Lower leg skin (tissue), 4 donors: ENCODE data around the gene CCDC106. TPM values are rescaled to one million over a fixed set of nuclear protein-coding genes. Genes with fewer than 3 reads are reported as not detected.

Experiments
- DNase-seq, 2 donors: peaks; one replicate each; pipeline ENCODE4 v3.0.0-alpha.2; 2019; ENCODE audit warnings: low spot score in 2 of 2
- H3K4me3 ChIP-seq: fragments of 200-600 bp; sonication (generic); 2 replicates; pipeline ENCODE4 v1.5.1; 2017; ENCODE audit warnings: mild to moderate bottlenecking, low read depth; ENCODE audit not compliant: poor library complexity, severe bottlenecking
- POLR2A ChIP-seq, 2 donors: fragments of 450-650 bp; IDR thresholded peaks; one replicate each; pipeline ENCODE4 v1.6.1; 2016 to 2017; ENCODE audit warnings: antibody characterized with exemption in 2 of 2, mild to moderate bottlenecking in 1 of 2, moderate library complexity in 1 of 2
- WGBS, 2 donors: methylation state at CpG; one replicate each; pipeline ENCODE4 v1.1.5; 2018; 5-methylcytosine and 5-hydroxymethylcytosine counted together
- intact Hi-C: fragments of 100-400 bp; cut with DNase I; formaldehyde crosslinking; loops from one replicate; pipeline ENCODE4 v1.15.0; 2023; ENCODE audit warnings: low total_unique reads
- total RNA-seq, 4 donors: library from RNA; depleted of rRNA; stranded (reverse); fragments of >200 nt; gene quantifications; one replicate each; pipeline ENCODE4 v1.1.0, GENCODE V29; 2016
- TF ChIP-seq, protein P1 (sequence below), 3 donors: fragments of 450-650 bp; IDR thresholded peaks; one replicate each; pipeline ENCODE4 v1.5.1; 2016; ENCODE audit warnings: antibody characterized with exemption in 3 of 3, mild to moderate bottlenecking in 3 of 3, moderate library complexity in 2 of 3

The CCDC106 gene
- total RNA-seq, 4 donors from 2014 or later = 7.9 to 10.4 (median 8.5) TPM

DNA sequence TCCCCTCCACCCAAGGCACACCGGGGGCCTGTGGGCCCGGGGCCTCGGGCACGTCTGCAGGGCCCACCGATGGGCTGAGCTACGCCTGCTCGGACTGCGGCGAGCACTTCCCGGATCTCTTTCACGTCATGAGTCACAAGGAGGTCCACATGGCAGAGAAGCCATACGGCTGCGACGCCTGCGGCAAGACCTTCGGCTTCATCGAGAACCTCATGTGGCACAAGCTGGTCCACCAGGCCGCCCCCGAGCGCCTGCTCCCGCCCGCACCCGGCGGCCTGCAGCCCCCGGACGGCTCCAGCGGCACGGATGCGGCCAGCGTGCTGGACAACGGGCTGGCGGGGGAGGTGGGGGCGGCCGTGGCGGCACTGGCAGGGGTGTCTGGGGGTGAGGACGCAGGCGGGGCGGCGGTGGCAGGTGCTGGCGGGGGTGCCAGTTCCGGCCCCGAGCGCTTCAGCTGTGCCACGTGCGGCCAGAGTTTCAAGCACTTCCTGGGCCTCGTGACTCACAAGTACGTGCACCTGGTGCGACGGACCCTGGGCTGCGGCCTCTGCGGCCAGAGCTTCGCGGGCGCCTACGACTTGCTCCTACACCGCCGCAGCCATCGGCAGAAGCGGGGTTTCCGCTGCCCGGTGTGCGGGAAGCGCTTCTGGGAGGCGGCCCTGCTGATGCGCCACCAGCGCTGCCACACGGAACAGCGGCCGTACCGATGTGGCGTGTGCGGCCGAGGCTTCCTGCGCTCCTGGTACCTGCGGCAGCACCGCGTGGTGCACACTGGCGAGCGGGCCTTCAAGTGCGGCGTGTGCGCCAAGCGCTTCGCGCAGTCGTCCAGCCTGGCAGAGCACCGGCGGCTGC, 32.2 kb upstream of the CCDC106 start:
- DNase-seq = no peak
- no peak overlapping the region for H3K4me3 ChIP-seq
- intact Hi-C loops = loop anchor here (10.0 kb wide), 1 partner anchor 101 kb away; no protein-coding TSS in a partner anchor
- 95 to 97% methylated on average over 58 to 76 of the region's 88 CpGs for WGBS, 2 donors
- TF ChIP-seq POLR2A (IDR thresholded peaks at IDR 0.05) = no peak
- TF ChIP-seq, protein P1, sequence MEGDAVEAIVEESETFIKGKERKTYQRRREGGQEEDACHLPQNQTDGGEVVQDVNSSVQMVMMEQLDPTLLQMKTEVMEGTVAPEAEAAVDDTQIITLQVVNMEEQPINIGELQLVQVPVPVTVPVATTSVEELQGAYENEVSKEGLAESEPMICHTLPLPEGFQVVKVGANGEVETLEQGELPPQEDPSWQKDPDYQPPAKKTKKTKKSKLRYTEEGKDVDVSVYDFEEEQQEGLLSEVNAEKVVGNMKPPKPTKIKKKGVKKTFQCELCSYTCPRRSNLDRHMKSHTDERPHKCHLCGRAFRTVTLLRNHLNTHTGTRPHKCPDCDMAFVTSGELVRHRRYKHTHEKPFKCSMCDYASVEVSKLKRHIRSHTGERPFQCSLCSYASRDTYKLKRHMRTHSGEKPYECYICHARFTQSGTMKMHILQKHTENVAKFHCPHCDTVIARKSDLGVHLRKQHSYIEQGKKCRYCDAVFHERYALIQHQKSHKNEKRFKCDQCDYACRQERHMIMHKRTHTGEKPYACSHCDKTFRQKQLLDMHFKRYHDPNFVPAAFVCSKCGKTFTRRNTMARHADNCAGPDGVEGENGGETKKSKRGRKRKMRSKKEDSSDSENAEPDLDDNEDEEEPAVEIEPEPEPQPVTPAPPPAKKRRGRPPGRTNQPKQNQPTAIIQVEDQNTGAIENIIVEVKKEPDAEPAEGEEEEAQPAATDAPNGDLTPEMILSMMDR (IDR thresholded peaks at IDR 0.05) = no peak

- TF ChIP-seq, protein P1 (IDR thresholded peaks at IDR 0.05) = no peak
- H3K4me3 ChIP-seq = no peak overlapping the region
- no peak for DNase-seq
- intact Hi-C loops = loop anchor here (10.0 kb wide), 1 partner anchor 102 kb away; no protein-coding TSS in a partner anchor
- 97% methylated on average over 20 to 38 of the region's 38 CpGs for WGBS, 2 donors
Observed at GRCh38 chr19:55616395-55616875, 31.6 kb upstream of the CCDC106 start.

DNA sequence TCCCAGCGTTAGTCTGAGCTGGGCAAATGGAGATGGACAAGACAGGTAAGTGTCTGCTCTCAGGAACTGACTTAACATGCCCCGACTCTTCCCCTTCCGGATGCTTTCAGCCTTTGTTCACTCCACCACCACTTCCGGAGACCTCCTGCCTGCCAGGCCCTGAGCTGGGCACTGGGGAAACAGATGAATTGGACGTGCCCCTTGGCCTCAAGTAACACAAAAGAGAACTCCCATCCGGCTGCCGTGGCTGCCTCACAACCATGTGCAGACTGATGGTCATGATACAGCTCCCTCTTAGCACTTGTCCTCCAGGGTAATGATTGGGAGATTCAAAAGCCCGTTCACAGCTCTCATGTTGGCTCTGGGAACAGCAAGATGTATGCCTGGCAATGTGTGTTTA, 30.6 kb upstream of the CCDC106 start:
- no peak overlapping the region for H3K4me3 ChIP-seq
- intact Hi-C loops = loop anchor here (10.0 kb wide), 1 partner anchor 103 kb away; no protein-coding TSS in a partner anchor
- DNase-seq = no peak
- WGBS, 2 donors = 85 to 88% methylated on average over 8 of the region's 8 CpGs
- TF ChIP-seq, protein P1 (IDR thresholded peaks at IDR 0.05) = no peak
- no peak for TF ChIP-seq POLR2A (IDR thresholded peaks at IDR 0.05)

DNA sequence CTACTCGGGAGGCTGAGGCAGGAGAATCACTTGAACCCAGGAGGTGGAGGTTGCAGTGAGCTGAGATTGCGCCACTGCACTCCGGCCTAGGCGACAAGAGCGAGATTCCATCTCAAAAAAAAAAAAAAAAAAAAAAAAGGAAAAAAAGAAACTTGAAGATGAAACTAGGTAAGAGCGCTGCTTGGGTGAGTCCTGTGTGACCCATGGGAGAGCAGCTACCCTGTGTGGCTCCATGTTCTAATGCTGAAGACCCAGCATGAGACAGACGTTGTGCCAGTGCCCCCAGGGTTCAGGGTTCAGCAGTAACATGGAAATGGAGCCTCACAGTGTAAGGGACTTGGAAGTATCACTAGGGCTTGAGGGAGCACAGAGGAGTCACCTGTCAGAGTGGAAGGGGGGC, 29.6 kb upstream of the CCDC106 start:
- intact Hi-C loops = loop anchor here (10.0 kb wide), 1 partner anchor 104 kb away; no protein-coding TSS in a partner anchor
- no peak for DNase-seq
- TF ChIP-seq, protein P1 (IDR thresholded peaks at IDR 0.05) = no peak
- no peak for TF ChIP-seq POLR2A (IDR thresholded peaks at IDR 0.05)
- no peak overlapping the region for H3K4me3 ChIP-seq
- WGBS, 2 donors = 84 to 87% methylated on average over 7 of the region's 7 CpGs

GRCh38 chr19:55619286-55619685, 28.7 kb upstream of the CCDC106 start:
- no peak overlapping the region for H3K4me3 ChIP-seq
- WGBS, 2 donors = 77 to 79% methylated on average over 3 of the region's 3 CpGs
- TF ChIP-seq, protein P1 (IDR thresholded peaks at IDR 0.05) = no peak
- no peak for TF ChIP-seq POLR2A (IDR thresholded peaks at IDR 0.05)
- DNase-seq = no peak
- intact Hi-C loops = loop anchor here (10.0 kb wide), 1 partner anchor 104 kb away; no protein-coding TSS in a partner anchor
